Heart right ventricle (tissue), 16 donors: Measurements from ENCODE around the gene PGLYRP3. TPM values are rescaled to one million over a fixed set of nuclear protein-coding genes. Genes with fewer than 3 reads are reported as not detected.

Experiments
- ATAC-seq, 8 donors: fragments of 200-7000 bp; cut with Tn5 transposase; one replicate each; pipeline ENCODE4 v1.9.1; 2020; ENCODE audit warnings: mild to moderate bottlenecking in 8 of 8, moderate library complexity in 8 of 8, moderate number of reproducible peaks in 1 of 8
- DNase-seq, 2 donors: peaks; one replicate each; pipeline ENCODE4 v3.0.0-alpha.2; 2020
- H3K27ac ChIP-seq, 10 donors: fragments of 200-600 bp; sonication (generic) in 2 of 10; one replicate each; pipeline versions ENCODE4 v1.5.0 to v1.8.0; 2020 to 2022; ENCODE audit warnings: mild to moderate bottlenecking in 3 of 10
- H3K27me3 ChIP-seq, 7 donors: fragments of 200-600 bp; one replicate each; pipeline ENCODE4 v1.8.0; 2021 to 2022; ENCODE audit warnings: mild to moderate bottlenecking in 2 of 7
- H3K36me3 ChIP-seq, 9 donors: fragments of 200-600 bp; sonication (generic) in 1 of 9; one replicate each; pipeline versions ENCODE4 v1.5.0 to v1.8.0; 2020 to 2022; ENCODE audit warnings: mild to moderate bottlenecking in 2 of 9
- H3K4me1 ChIP-seq, 9 donors: fragments of 200-600 bp; sonication (generic) in 1 of 9; one replicate each; pipeline versions ENCODE4 v1.5.0 to v1.8.0; 2020 to 2022; ENCODE audit warnings: mild to moderate bottlenecking in 4 of 9
- H3K4me3 ChIP-seq, 10 donors: fragments of 200-600 bp; sonication (generic) in 2 of 10; one replicate each; pipeline versions ENCODE4 v1.5.0 to v1.8.0; 2020 to 2022; ENCODE audit warnings: mild to moderate bottlenecking in 7 of 10, moderate library complexity in 2 of 10
- H3K9me3 ChIP-seq, 11 donors: fragments of 200-600 bp in 10 of 11; sonication (generic) in 2 of 11; one replicate each; pipeline versions ENCODE4 v1.5.0 to v1.8.0; 2013 to 2022; ENCODE audit warnings: mild to moderate bottlenecking in 2 of 11, control low read depth in 1 of 11, moderate library complexity in 1 of 11
- CTCF ChIP-seq, 9 donors: fragments of 200-600 bp; sonication (generic) in 2 of 9; IDR thresholded peaks; one replicate each; pipeline versions ENCODE4 v1.5.0 to v1.8.0; 2021 to 2022; ENCODE audit warnings: antibody characterized with exemption in 9 of 9, mild to moderate bottlenecking in 5 of 9, moderate library complexity in 1 of 9
- WGBS, 2 donors: extraction: QIAGEN DNeasy Blood & Tissue Kit; methylation state at CpG; one replicate each; pipeline ENCODE4 v1.1.7; 2013; ENCODE audit warnings: inconsistent platforms in 1 of 2; 5-methylcytosine and 5-hydroxymethylcytosine counted together
- intact Hi-C, 10 donors: fragments of 100-400 bp; cut with DNase I; formaldehyde crosslinking; loops; one replicate each; pipeline versions ENCODE4 v1.11.1 to v1.14.2; 2022
- polyA plus RNA-seq, 2 donors: library from polyadenylated mRNA; stranded (reverse); fragments of 200-250 nt; gene quantifications; one replicate each; pipeline ENCODE4 v1.2.3, GENCODE V29; 2013
- total RNA-seq, 10 donors: library from RNA; stranded (reverse); fragmentation: NEBNext Ultra II Directional in 3 of 10; extraction: Animal tissue kit (Norgen Biotek cat#: 25700) in 3 of 10; gene quantifications; one replicate each; pipeline versions ENCODE4 v1.2.1 to v1.2.4, GENCODE V29; 2021 to 2023
- donor health status: Arrhythmogenic right ventricular cardiomyopathy.
- donor health status: ischemic (EF 13 %, LVEDD 7.1; RV severe dilation, severe dysfunction).
- donor health status: healthy with polysubstance abuse.
- donor health status: DM: no; HTN: yes; CAD: no.
- donor health status: DM: no; HTN: no; CAD: no.
- donor health status: ischemic (EF 25% LVEDD 6.9; RV normal size, moderate dysfunction).
- donor health status: ischemic (EF 25% LVEDD 5.7; RV mildly dilated, moderate dysfunction).
- donor health status: healthy.
- donor health status: DM: yes; HTN: yes; CAD: no.
- donor health status: Ischemic cardiomyopathy.
- donor health status: ischemic (EF 35%, LVEDD 5.7; RV mildly dilated, moderate dysfunction).
- donor health status: nonischemic (EF 11% LVEDD 7.7; RV severe dilation, severe dysfunction).
- donor health status: DM: yes; HTN: yes; CAD: no.
- donor health status: PGD.
- donor health status: ischemic (EF 29% LVEDD 5.4; RV normal size, mild dysfunction).
- donor health status: nonischemic (EF 23%, LVEDD 6.1; RV moderate dilation, normal function).

The PGLYRP3 gene
- total and polyA plus RNA-seq, 12 donors, result not detected

- DNase-seq, result no peak
- 89 to 92% methylated on average over 4 of the region's 4 CpGs for WGBS, 2 donors
- ATAC-seq, result no peak
- H3K27me3 ChIP-seq, result peaks cover 0 to 29% (median 15%) of the 10 kb centered on the region in 7 donors
- no peaks in the 10 kb centered on the region for H3K9me3 ChIP-seq
- intact Hi-C loops, result no loop called here
- no peaks in the 10 kb centered on the region for H3K36me3 ChIP-seq
- no peak overlapping the region for H3K27ac ChIP-seq
- H3K4me3 ChIP-seq, result no peak overlapping the region
- no peak for TF ChIP-seq CTCF (IDR thresholded peaks at IDR 0.05)
- H3K4me1 ChIP-seq, result peaks cover 0 to 17% (median 0%) of the 10 kb centered on the region in 9 donors
Observed at GRCh38 chr1:153341431-153341934, 28.7 kb upstream of the PGLYRP3 start.

- Histone ChIP-seq H3K36me3 (no peaks in the 10 kb centered on the region), H3K9me3 (no peaks in the 10 kb centered on the region), H3K4me1 (peaks cover 0 to 14% (median 0%) of the 10 kb centered on the region in 9 donors), H3K27ac (no peak overlapping the region), H3K4me3 (no peak overlapping the region), H3K27me3 (peaks cover 0 to 18% (median 10%) of the 10 kb centered on the region in 7 donors)
- ATAC-seq (no peak), DNase-seq (no peak)
- 89 to 95% methylated on average over 10 of the region's 10 CpGs for WGBS, 2 donors
- no peak for TF ChIP-seq CTCF (IDR thresholded peaks at IDR 0.05)
- intact Hi-C loops, result no loop called here
Observed at GRCh38 chr1:153340356-153340755, 27.6 kb upstream of the PGLYRP3 start.

- Histone ChIP-seq H3K36me3 (no peaks in the 10 kb centered on the region), H3K27ac (no peak overlapping the region), H3K9me3 (no peaks in the 10 kb centered on the region), H3K27me3 (peaks cover 0 to 13% (median 7%) of the 10 kb centered on the region in 7 donors), H3K4me1 (peaks cover 0 to 9% (median 0%) of the 10 kb centered on the region in 9 donors), H3K4me3 (no peak overlapping the region)
- DNase-seq (no peak), ATAC-seq (no peak)
- no peak for TF ChIP-seq CTCF (IDR thresholded peaks at IDR 0.05)
- intact Hi-C loops, result no loop called here
- 68 to 80% methylated on average over 6 of the region's 6 CpGs for WGBS, 2 donors
Observed at GRCh38 chr1:153339802-153340201, 27.1 kb upstream of the PGLYRP3 start.

- WGBS, 2 donors, result 50 to 57% methylated on average over 8 of the region's 8 CpGs
- H3K4me3 ChIP-seq, result no peak overlapping the region
- no peaks in the 10 kb centered on the region for H3K4me1 ChIP-seq
- no peak for TF ChIP-seq CTCF (IDR thresholded peaks at IDR 0.05)
- no peaks in the 10 kb centered on the region for H3K9me3 ChIP-seq
- no peak overlapping the region for H3K27ac ChIP-seq
- intact Hi-C loops, result no loop called here
- no peaks in the 10 kb centered on the region for H3K36me3 ChIP-seq
- ATAC-seq (no peak), DNase-seq (no peak)
- peaks cover 0 to 13% (median 7%) of the 10 kb centered on the region in 7 donors for H3K27me3 ChIP-seq
Observed at GRCh38 chr1:153337980-153338853, 25.5 kb upstream of the PGLYRP3 start.
